ENCODE data around the gene MOCOS.

GRCh38 chr18:36158266-36158867 lies 28.9 kb upstream of the MOCOS start:
- no peak for TF ChIP-seq CTCF (IDR thresholded peaks at IDR 0.05)
- no peak for TF ChIP-seq ZFX (IDR thresholded peaks at IDR 0.05; ENCODE audit: borderline replicate concordance)
